HAP-1 (cell line): ENCODE measurements around the gene ZNF670.
"Not testable (repeated sequence)": the region's sequence is repeated elsewhere in the genome, so short reads cannot be mapped to it uniquely, and the experiment has no call there.

Experiments used
- DNase-seq, 2 experiments: peaks; one replicate each; pipeline ENCODE4 v3.0.0-alpha.2; 2016 to 2020; ENCODE audit warnings: low spot score in 2 of 2
- H3K27me3 ChIP-seq: fragments of 250-450 bp; sonication (Bioruptor Pico); 2 replicates; pipeline ENCODE4 v1.5.1; 2020; ENCODE audit warnings: low read depth, mild to moderate bottlenecking, moderate library complexity
- H3K36me3 ChIP-seq: fragments of 250-450 bp; sonication (Bioruptor Pico); replicated peaks from 2 replicates; pipeline ENCODE4 v1.5.1; 2020; ENCODE audit warnings: mild to moderate bottlenecking
- H3K4me1 ChIP-seq: fragments of 250-450 bp; sonication (Bioruptor Pico); 2 replicates; pipeline ENCODE4 v1.5.1; 2020; ENCODE audit warnings: mild to moderate bottlenecking
- H3K4me3 ChIP-seq: fragments of 250-450 bp; sonication (Bioruptor Pico); 2 replicates; pipeline ENCODE4 v1.5.1; 2020; ENCODE audit warnings: mild to moderate bottlenecking, moderate library complexity
- H3K9me3 ChIP-seq: fragments of 250-450 bp; sonication (Bioruptor Pico); 2 replicates; pipeline ENCODE4 v1.5.1; 2020; ENCODE audit warnings: mild to moderate bottlenecking, moderate library complexity
- in situ Hi-C: fragments of 300-500 bp; cut with MboI; formaldehyde crosslinking; loops from 3 replicates; pipeline ENCODE4 v1.14.3; 2020; ENCODE audit warnings: low sequenced_read_pairs, inconsistent platforms, mixed read lengths

The ZNF670 gene

DNA sequence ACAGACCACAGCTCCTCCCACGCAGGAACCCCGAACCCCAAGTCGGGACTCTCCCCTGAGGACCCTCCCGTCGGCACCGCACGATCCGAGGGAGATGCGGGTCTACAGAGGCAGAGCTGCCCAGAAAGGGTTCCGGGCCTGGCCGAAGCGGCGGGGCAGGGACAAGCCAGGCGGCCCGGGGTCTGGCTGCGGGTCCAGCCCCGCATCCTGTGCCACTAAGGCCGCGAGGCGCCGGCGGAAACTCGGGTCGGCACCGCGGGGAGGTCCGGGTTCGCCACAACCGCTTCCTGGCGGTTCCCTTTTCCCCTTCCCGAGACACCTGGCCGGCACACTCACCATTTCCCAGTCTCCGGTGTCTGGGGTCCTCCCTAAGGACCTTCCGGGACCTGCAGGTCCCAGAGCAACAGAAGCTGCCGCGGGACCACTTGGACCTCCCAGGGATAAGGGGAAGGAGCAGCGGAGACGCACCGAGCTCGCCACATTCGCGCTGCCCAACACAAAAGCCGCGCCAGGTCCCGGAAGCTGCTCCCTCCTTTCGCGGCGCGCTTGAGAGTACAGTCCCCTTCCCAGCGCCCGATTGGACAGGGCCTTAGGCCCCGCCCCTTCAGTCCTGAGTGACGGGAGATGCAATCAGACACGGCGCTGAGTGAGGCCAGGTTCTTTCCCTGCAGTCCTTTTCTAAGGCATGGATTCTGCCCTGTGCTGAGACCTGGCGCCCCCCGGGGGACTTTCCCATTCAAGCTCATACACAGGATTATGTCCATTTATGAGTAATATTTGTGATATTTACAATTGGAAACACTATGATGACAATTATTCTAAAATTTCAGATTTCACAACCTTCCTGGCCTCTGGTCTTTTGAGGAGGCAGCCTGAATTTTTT lies at the start of gene ZNF670:
TSS of gene ZNF670 (minus strand) at position 554 of the 883 bp plus-strand sequence. CDS start at position 339, 215 bp downstream.
- in situ Hi-C loops, result no loop called here
- Histone ChIP-seq H3K27me3 (no peaks in the 10 kb centered on the region), H3K4me3 (peak within 1 kb of the TSS; percentile 94), H3K4me1 (peaks cover 6% of the 10 kb centered on the region; the same call in 1 of the 2 replicates), H3K36me3 (peaks cover 7% of the 10 kb centered on the region; the same call in 1 of the 2 replicates), H3K9me3 (peaks cover 19% of the 10 kb centered on the region)
- DNase-seq, result peak; percentile 92 to 98

DNA sequence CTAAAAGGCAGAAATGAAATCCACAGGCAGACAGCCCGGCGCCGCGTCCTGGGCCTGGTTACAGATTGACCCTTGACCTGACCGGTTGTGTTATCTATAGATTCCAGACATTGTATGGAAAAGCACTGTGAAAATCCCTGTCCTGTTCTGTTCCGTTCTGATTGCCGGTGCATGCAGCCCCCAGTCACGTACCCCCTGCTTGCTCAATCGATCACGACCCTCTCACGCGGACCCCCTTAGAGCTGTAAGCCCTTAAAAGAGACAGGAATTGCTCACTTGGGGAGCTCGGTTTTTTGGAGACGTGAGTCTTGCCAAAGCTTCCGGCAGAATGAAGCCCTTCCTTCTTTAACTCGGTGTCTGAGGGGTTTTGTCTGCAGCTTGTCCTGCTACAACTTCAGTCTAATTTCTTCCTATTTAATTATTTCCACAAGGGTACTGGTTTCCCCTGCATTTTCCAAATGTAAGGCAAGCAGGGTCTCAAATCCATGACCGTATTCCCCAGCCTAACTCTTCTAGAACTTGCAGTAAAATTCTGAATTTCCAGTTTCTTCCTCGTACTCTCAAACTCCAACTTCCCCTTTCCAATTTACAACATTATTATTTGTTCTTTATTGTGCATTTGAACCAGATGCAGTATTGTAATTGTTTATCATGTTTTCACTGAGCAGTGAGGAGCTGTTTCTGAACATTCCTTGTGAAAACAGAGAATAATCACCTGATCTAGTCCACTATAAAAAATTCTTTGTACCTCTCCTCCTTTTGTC lies 49.1 kb upstream of the ZNF670 start:
- H3K4me1 ChIP-seq, H3K9me3 ChIP-seq, H3K27me3 ChIP-seq, in situ Hi-C loops, DNase-seq, H3K36me3 ChIP-seq: not testable (repeated sequence)
- H3K4me3 ChIP-seq, result peak overlapping the region; percentile 37

DNA sequence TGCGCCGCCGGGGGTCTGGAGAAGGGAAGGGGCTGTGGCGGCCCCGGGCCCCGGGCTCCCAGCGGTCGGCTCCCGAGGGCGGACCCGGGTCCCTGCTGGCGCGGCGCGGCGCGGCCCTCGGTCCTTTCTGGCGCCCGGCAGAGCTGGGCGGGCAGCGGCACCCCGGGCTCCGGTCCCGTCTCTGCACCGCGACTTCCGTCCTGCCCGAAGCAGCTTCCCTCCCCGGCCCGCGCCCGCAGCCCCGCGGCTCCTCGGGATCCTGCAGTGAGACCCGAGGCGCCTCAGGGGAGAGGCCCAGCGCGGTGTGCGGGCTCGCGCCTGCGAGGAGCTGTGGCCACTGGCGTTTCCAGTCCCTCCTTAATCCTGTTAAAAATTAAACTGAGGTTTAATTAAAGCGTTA lies 48.0 kb upstream of the ZNF670 start:
- H3K4me1 ChIP-seq, H3K36me3 ChIP-seq, in situ Hi-C loops, DNase-seq, H3K27me3 ChIP-seq, H3K4me3 ChIP-seq, H3K9me3 ChIP-seq: not testable (repeated sequence)

DNA sequence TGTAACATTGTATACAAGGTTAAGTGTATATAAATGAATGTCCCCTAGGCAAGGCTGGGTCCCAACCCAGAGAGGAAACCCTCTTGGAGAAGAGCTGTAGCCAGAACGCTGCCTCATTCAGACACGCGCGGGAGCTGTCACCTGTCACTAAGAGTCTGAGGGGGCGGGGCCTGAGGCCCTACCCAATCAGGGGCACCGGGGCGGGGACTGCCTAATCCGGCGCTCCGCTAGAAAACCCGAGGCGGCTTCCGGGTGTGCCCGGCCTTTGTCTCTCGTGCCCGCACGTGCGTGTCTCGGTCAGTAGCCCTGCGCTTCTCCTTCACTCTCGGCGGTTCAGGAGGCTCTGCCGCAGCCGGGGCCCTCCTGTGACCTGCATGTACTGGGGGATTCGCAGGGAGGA lies 47.6 kb upstream of the ZNF670 start:
- H3K4me1 ChIP-seq, H3K36me3 ChIP-seq, H3K4me3 ChIP-seq, H3K9me3 ChIP-seq, H3K27me3 ChIP-seq, DNase-seq, in situ Hi-C loops: not testable (repeated sequence)

DNA sequence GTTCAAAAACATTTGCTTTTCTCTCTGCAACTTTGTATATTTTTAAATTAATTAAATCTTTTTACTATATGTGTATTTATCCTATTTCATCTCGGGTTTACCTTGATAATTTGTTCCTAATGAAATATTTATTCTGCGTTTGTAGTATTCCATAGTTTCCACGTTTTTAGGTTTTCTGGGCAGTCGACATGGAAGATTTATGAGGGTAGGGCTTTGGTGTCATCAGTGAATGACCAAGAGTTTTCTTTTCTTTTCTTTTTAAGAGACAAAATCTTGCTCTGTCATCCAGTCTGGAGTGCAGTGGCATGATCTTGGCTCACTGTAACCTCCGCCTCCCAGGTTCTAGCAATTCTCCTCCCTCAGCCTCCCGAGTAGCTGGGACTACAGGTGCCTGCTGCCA lies 42.8 kb upstream of the ZNF670 start:
- Histone ChIP-seq H3K9me3 (peaks cover 2% of the 10 kb centered on the region; the same call in 1 of the 2 replicates), H3K4me3 (no peak overlapping the region), H3K4me1 (no peaks in the 10 kb centered on the region), H3K36me3 (no peaks in the 10 kb centered on the region), H3K27me3 (no peaks in the 10 kb centered on the region)
- DNase-seq, result no peak
- in situ Hi-C loops, result no loop called here

DNA sequence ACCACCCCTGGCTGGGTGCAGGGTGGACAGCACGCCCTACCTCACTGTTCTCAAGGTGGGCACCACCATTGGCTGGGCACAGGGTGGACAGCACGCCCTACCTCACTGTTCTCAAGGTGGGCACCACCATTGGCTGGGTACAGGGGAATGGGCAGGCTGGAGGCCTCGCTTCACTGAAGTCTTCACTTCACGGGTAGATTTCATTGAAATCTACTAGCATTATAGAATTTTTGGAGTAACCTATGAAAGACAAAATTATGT lies 41.7 kb upstream of the ZNF670 start:
- DNase-seq, in situ Hi-C loops, H3K4me1 ChIP-seq, H3K36me3 ChIP-seq, H3K27me3 ChIP-seq, H3K4me3 ChIP-seq, H3K9me3 ChIP-seq: not testable (repeated sequence)

DNA sequence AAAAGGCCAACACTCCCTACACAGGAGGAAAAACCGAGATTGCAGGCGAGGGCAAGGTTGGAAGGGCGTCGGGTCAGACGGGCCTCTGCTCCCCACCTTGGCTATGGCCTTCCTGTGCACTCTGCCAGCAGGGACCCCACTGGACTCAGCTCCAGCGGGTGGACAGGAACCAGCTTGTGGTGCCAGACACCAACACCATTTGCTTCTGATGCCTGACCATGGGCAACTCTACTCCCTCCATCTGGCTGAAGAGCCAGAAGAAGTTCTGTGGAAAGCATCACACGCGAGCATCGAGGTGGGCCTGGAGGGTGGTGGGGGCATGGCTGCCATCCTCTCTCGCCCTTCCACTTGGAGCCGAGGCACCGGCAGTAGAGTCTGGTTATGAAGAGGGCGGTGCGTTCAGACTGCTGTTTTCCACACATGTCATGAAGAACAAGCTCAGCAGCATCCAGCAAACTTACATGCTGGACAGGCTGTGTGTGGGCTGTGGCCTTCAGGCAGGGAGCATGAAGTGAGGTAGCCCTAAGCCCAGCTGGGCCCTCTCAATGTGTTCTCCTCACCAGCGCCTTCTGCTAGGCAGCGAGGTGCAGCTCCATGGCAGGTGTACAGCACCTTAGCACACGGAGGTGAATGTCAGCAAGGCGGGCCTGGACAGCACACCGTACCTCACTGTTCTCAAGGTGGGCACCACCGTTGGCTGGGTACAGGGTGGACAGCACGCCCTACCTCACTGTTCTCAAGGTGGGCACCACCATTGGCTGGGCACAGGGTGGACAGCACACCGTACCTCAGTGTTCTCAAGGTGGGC lies 41.2 kb upstream of the ZNF670 start:
- in situ Hi-C loops, result no loop called here
- H3K4me1 ChIP-seq, result no peaks in the 10 kb centered on the region
- no peaks in the 10 kb centered on the region for H3K9me3 ChIP-seq
- no peaks in the 10 kb centered on the region for H3K36me3 ChIP-seq
- H3K4me3 ChIP-seq, result no peak overlapping the region
- DNase-seq, result no peak
- no peaks in the 10 kb centered on the region for H3K27me3 ChIP-seq

DNA sequence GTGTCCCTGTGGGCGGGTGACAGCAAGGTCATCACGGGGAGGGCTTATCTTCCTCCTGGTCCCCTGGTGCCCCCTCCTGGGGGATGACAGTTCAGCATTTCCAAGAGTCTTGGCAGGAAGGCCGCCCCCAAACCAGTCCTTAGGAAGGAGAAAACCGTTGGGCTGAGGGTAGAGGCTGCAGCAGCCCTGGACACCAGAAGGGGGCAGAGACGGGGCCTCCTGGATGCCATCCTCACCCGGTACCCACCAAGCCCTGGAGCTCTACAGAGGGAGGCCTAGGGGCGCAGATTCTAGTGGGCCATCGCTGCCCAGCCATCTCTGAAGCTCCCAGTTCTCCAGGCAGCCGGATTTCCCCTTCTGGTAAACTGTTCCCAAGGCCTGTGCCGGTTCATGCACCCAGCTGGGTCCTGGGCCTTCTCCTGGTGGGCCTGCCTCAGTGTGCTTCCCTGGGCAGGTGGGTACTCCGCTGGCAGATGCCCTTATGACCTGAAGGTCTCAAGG lies 40.4 kb upstream of the ZNF670 start:
- peak; percentile 22 to 78 for DNase-seq
- Histone ChIP-seq H3K27me3 (no peaks in the 10 kb centered on the region), H3K4me1 (no peaks in the 10 kb centered on the region), H3K36me3 (no peaks in the 10 kb centered on the region), H3K9me3 (no peaks in the 10 kb centered on the region), H3K4me3 (no peak overlapping the region)
- in situ Hi-C loops, result no loop called here

DNA sequence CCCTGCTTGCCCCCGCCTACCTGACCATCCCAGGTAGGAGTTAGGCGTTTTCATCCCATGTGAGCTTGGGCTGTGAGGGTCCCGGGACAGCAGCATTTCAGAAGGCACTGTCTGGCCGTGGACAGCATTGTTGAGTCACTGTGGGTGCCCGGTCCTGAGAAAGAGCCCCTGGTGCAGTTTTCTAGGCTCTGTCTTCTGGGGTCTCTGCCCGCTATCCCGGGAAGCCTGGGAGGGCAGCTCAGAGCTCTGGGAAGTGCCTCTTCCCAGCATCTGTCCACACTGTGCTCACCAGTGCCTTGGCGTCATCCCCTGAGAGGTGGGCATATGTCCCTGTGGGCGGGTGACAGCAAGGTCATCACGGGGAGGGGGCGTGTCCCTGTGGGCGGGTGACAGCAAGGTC lies 36.9 kb upstream of the ZNF670 start:
- no peaks in the 10 kb centered on the region for H3K36me3 ChIP-seq
- 0 out of 2 replicates have a peak, but pooled peaks cover 2% of the 10 kb centered on the region for H3K9me3 ChIP-seq
- H3K4me3 ChIP-seq, result no peak overlapping the region
- no peak for DNase-seq
- in situ Hi-C loops, result no loop called here
- no peaks in the 10 kb centered on the region for H3K27me3 ChIP-seq
- no peaks in the 10 kb centered on the region for H3K4me1 ChIP-seq

DNA sequence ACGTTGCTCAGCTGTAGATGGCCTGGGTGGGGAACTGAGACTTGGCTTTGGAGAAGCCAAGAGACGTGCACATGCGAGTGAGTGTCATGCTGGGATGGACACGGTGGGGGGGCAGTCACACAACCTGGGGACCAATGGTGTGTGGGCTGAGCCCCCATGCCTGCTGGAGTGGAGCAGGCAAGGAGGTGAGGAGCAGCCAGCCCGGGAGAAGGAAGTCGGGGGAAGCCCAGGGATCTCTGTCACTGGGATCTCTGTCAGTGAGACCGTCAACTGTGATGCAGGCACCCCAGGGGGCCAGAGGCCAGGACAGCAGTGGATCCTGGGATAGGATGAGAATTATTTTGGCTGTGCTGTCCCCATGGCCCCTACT lies 36.5 kb upstream of the ZNF670 start:
- in situ Hi-C loops, result no loop called here

DNA sequence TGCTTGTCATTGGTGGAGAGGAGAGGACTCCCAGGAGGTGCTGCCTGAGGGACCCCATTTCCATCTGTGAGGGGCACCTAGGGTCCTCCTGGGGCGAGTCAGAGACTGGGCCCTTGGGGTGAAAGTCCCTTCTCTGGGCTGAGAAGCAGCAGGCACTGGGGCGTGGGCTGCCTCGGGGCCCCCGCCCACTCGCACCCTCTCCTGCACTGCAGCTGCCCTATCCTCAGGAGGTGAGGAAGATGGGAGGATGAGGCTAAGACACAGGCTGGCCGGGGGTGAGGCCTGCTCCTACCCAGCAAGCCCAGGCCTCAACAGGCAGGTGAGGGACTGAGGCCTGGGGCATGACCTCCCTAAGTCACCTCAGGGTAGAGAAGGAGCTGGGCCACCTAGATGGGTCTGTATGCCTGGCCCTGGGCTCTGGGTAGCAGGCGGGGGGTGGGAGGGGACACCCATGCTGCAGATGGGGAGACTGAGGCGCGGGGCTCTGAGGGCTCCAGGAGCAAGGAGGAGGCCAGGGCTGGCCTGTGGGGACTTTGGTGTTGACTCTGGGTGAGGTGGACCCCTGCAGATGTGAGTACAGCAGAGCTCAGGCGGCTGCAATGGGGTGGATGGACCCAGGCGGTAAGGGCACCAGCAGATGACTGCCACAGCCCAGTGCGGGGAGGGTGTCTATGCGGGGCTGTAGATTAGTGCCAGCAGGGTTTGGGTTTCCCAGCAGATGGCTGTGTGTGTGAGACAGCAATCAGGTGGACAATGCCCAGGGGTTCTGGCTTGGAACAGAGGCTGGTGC lies 35.9 kb upstream of the ZNF670 start:
- in situ Hi-C loops, result no loop called here
- H3K27me3 ChIP-seq, result no peaks in the 10 kb centered on the region
- H3K4me1 ChIP-seq, result no peaks in the 10 kb centered on the region
- 0 out of 2 replicates have a peak, but pooled peaks cover 2% of the 10 kb centered on the region for H3K9me3 ChIP-seq
- no peak overlapping the region for H3K4me3 ChIP-seq
- no peaks in the 10 kb centered on the region for H3K36me3 ChIP-seq
- no peak for DNase-seq

More for the DNA sequence above, 36.5 kb upstream of the ZNF670 start:
- Histone ChIP-seq H3K27me3 (no peaks in the 10 kb centered on the region), H3K4me3 (no peak overlapping the region), H3K9me3 (0 out of 2 replicates have a peak, but pooled peaks cover 2% of the 10 kb centered on the region), H3K4me1 (no peaks in the 10 kb centered on the region), H3K36me3 (no peaks in the 10 kb centered on the region)
- no peak for DNase-seq

DNA sequence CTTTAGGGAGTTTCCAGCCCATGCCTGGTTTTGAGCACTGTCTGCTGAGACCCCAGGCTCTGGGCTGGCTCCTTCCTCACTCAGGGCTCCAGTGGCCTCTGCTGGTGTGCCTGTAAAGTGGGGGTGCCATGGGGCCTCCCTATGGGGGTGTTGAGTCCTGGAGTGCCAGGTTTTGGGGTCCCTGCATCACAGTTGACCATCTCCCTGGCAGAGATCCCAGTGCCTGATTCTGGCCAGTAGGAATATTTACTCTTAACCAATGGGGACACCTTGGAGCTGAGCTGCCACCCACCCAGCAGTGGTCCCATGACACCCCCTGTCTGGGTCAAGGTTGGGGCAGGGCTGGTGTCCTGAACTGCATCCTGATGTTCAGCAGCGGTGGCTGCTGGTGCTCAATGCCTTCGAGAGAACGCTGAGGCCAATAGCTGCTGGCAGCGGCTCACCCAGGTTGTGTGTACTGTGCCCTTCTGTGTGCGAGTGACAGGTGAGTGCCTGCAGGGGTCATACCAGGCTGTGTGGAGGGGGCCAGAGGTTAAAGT lies 35.2 kb upstream of the ZNF670 start:
- H3K9me3 ChIP-seq, result 0 out of 2 replicates have a peak, but pooled peaks cover 2% of the 10 kb centered on the region
- DNase-seq, result no peak
- H3K36me3 ChIP-seq, result no peaks in the 10 kb centered on the region
- H3K27me3 ChIP-seq, result no peaks in the 10 kb centered on the region
- in situ Hi-C loops, result no loop called here
- no peaks in the 10 kb centered on the region for H3K4me1 ChIP-seq
- H3K4me3 ChIP-seq, result no peak overlapping the region

DNA sequence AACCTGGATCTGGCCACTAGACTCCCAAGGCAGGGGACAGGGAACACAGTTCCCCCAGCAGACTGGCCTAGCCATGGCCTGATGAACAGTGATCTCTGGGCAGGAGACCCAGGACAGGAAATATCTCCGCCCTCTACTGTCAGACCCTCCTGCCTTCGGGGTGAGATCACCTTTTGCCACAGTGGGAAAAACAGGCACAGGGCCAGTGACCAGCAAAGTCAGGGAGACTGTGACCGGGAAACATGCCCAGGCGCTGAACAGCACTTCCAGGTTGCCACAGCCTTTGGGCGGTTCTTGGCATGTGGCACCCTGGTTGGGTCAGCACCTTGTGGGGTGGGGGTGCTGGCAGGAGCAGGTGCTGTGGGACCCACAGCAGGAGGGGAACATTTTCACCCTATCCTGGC lies 34.5 kb upstream of the ZNF670 start:
- Histone ChIP-seq H3K4me1 (no peaks in the 10 kb centered on the region), H3K27me3 (no peaks in the 10 kb centered on the region), H3K9me3 (0 out of 2 replicates have a peak, but pooled peaks cover 2% of the 10 kb centered on the region), H3K4me3 (no peak overlapping the region), H3K36me3 (no peaks in the 10 kb centered on the region)
- DNase-seq, result no peak
- in situ Hi-C loops, result no loop called here
